ENCODE measurements around the gene CACNA1E. TPM values are rescaled to one million over a fixed set of nuclear protein-coding genes. Genes with fewer than 3 reads are reported as not detected.

The CACNA1E gene
- total RNA-seq, 4 donors from 2014 or later, result 0.19 to 1.3 (median 0.44) TPM; not detected in 1

GRCh38 chr1:181759481-181759880, 276.2 kb downstream of the CACNA1E start:
- TF ChIP-seq CTCF (IDR thresholded peaks at IDR 0.05), result no peak
- DNase-seq (ENCODE audit: low spot score) (no peak), ATAC-seq (ENCODE audit: low FRiP score) (no peak)

GRCh38 chr1:181763736-181764135, 280.4 kb downstream of the CACNA1E start:
- no peak for TF ChIP-seq CTCF (IDR thresholded peaks at IDR 0.05)
- ATAC-seq (ENCODE audit: low FRiP score) (no peak), DNase-seq (ENCODE audit: low spot score) (no peak)

GRCh38 chr1:181765451-181766026, 282.2 kb downstream of the CACNA1E start:
- no peak for TF ChIP-seq CTCF (IDR thresholded peaks at IDR 0.05)
- DNase-seq (ENCODE audit: low spot score), result no peak
- ATAC-seq (ENCODE audit: low FRiP score), result no peak

- DNase-seq (ENCODE audit: low spot score), result no peak
- TF ChIP-seq CTCF (IDR thresholded peaks at IDR 0.05), result no peak
- no peak for ATAC-seq (ENCODE audit: low FRiP score)
Observed at GRCh38 chr1:181767001-181767708, 283.8 kb downstream of the CACNA1E start.

GRCh38 chr1:181768211-181768929, 285.1 kb downstream of the CACNA1E start:
- DNase-seq (ENCODE audit: low spot score) (no peak), ATAC-seq (ENCODE audit: low FRiP score) (no peak)
- no peak for TF ChIP-seq CTCF (IDR thresholded peaks at IDR 0.05)

- ATAC-seq (ENCODE audit: low FRiP score) (no peak), DNase-seq (ENCODE audit: low spot score) (no peak)
- TF ChIP-seq CTCF (IDR thresholded peaks at IDR 0.05), result no peak
Observed at GRCh38 chr1:181768930-181769280, 285.6 kb downstream of the CACNA1E start.
